ENCODE measurements around the gene NTM. TPM values are rescaled to one million over a fixed set of nuclear protein-coding genes. Genes with fewer than 3 reads are reported as not detected.

NTM gene
- polyA plus RNA-seq, 1 donor (not counting 4 experiments of a cell fraction or from before 2014, with no cell fraction given): 47.9 TPM

GRCh38 chr11:131964698-131965483 lies 594.5 kb downstream of the NTM start:
- no peaks in the 10 kb centered on the region for H3K79me2 ChIP-seq (ENCODE audit: control insufficient read depth, insufficient read depth, low read length)
- H3K9ac ChIP-seq (ENCODE audit: control insufficient read depth, extremely low read depth, insufficient read depth, low read length): no peak overlapping the region
- DNase-seq (ENCODE audit: low read depth, low spot score): no peak
- H3K4me3 ChIP-seq (ENCODE audit: control insufficient read depth in 2 of 3, extremely low read depth in 1 of 3, insufficient read depth in 2 of 3, low read depth in 1 of 3, low read length in 3 of 3): no peak overlapping the region
- H3K9me1 ChIP-seq (ENCODE audit: control insufficient read depth, extremely low read depth, insufficient read depth, low read length): no peaks in the 10 kb centered on the region
- H3K4me2 ChIP-seq (ENCODE audit: control insufficient read depth, extremely low read depth, insufficient read depth, low read depth, low read length): no peak overlapping the region
- no peak overlapping the region for H3K27ac ChIP-seq (ENCODE audit: control insufficient read depth, insufficient read depth, low read length)
- TF ChIP-seq EZH2 (IDR thresholded peaks at IDR 0.05; ENCODE audit: low read length) (no peak), CTCF (optimal IDR thresholded peaks at IDR 0.05 in 1 of 3, IDR thresholded peaks at IDR 0.05 in 1 of 3, conservative IDR thresholded peaks at IDR 0.05 in 1 of 3; ENCODE audit: extremely low read depth in 1 of 3, insufficient read depth in 2 of 3, low read length in 3 of 3) (no peak)
- H3K4me1 ChIP-seq (ENCODE audit: control insufficient read depth, extremely low read depth, insufficient read depth, low read length): no peaks in the 10 kb centered on the region
- dilution Hi-C loops (cut with MboI; ENCODE audit: extremely low pct_ligation_motif_present, low sequenced_read_pairs): no loop called here
- no peaks in the 10 kb centered on the region for H3K27me3 ChIP-seq (ENCODE audit: control insufficient read depth, extremely low read depth, insufficient read depth, low read length)
- no peak for FAIRE-seq
- H4K20me1 ChIP-seq (ENCODE audit: control insufficient read depth, extremely low read depth, insufficient read depth, low read length): no peaks in the 10 kb centered on the region
- no peaks in the 10 kb centered on the region for H3K9me3 ChIP-seq (ENCODE audit: control insufficient read depth, low read depth, low read length)
- no peak overlapping the region for H2AFZ ChIP-seq (ENCODE audit: control insufficient read depth, low read length)
- peaks cover 2 to 3% of the 10 kb centered on the region in 2 experiments for H3K36me3 ChIP-seq (ENCODE audit: control insufficient read depth in 2 of 2, extremely low read depth in 1 of 2, insufficient read depth in 2 of 2, low read length in 2 of 2)

GRCh38 chr11:131965504-131965903 lies 595.1 kb downstream of the NTM start:
- DNase-seq (ENCODE audit: low read depth, low spot score) (no peak), FAIRE-seq (no peak)
- no peak overlapping the region for H3K4me3 ChIP-seq (ENCODE audit: control insufficient read depth in 2 of 3, extremely low read depth in 1 of 3, insufficient read depth in 2 of 3, low read depth in 1 of 3, low read length in 3 of 3)
- no peaks in the 10 kb centered on the region for H3K79me2 ChIP-seq (ENCODE audit: control insufficient read depth, insufficient read depth, low read length)
- no peak overlapping the region for H3K9ac ChIP-seq (ENCODE audit: control insufficient read depth, extremely low read depth, insufficient read depth, low read length)
- H3K9me3 ChIP-seq (ENCODE audit: control insufficient read depth, low read depth, low read length): no peaks in the 10 kb centered on the region
- H3K4me2 ChIP-seq (ENCODE audit: control insufficient read depth, extremely low read depth, insufficient read depth, low read depth, low read length): no peak overlapping the region
- no peak overlapping the region for H2AFZ ChIP-seq (ENCODE audit: control insufficient read depth, low read length)
- H3K4me1 ChIP-seq (ENCODE audit: control insufficient read depth, extremely low read depth, insufficient read depth, low read length): no peaks in the 10 kb centered on the region
- H4K20me1 ChIP-seq (ENCODE audit: control insufficient read depth, extremely low read depth, insufficient read depth, low read length): no peaks in the 10 kb centered on the region
- peaks cover 2 to 4% of the 10 kb centered on the region in 2 experiments for H3K36me3 ChIP-seq (ENCODE audit: control insufficient read depth in 2 of 2, extremely low read depth in 1 of 2, insufficient read depth in 2 of 2, low read length in 2 of 2)
- no peaks in the 10 kb centered on the region for H3K27me3 ChIP-seq (ENCODE audit: control insufficient read depth, extremely low read depth, insufficient read depth, low read length)
- dilution Hi-C loops (cut with MboI; ENCODE audit: extremely low pct_ligation_motif_present, low sequenced_read_pairs): no loop called here
- TF ChIP-seq EZH2 (IDR thresholded peaks at IDR 0.05; ENCODE audit: low read length) (no peak), CTCF (optimal IDR thresholded peaks at IDR 0.05 in 1 of 3, IDR thresholded peaks at IDR 0.05 in 1 of 3, conservative IDR thresholded peaks at IDR 0.05 in 1 of 3; ENCODE audit: extremely low read depth in 1 of 3, insufficient read depth in 2 of 3, low read length in 3 of 3) (no peak)
- no peaks in the 10 kb centered on the region for H3K9me1 ChIP-seq (ENCODE audit: control insufficient read depth, extremely low read depth, insufficient read depth, low read length)
- no peak overlapping the region for H3K27ac ChIP-seq (ENCODE audit: control insufficient read depth, insufficient read depth, low read length)
